Osteocyte (in vitro differentiated cells): ENCODE data around the gene CACNA1H. TPM values are rescaled to one million over a fixed set of nuclear protein-coding genes. Genes with fewer than 3 reads are reported as not detected.
"Not testable (repeated sequence)": the region's sequence is repeated elsewhere in the genome, so short reads cannot be mapped to it uniquely, and the experiment has no call there.

ENCODE experiments used
- DNase-seq: peaks from one replicate; pipeline ENCODE4 v3.0.0; 2021; ENCODE audit warnings: mixed read lengths; ENCODE audit not compliant: unreplicated experiment; ENCODE audit errors: extremely low spot score
- H3K27ac Mint-ChIP-seq: one replicate; pipeline ENCODE4 v1.8.0; 2021; ENCODE audit warnings: mild to moderate bottlenecking, mixed read lengths; ENCODE audit not compliant: unreplicated experiment
- H3K27me3 Mint-ChIP-seq: one replicate; pipeline ENCODE4 v1.8.0; 2021; ENCODE audit warnings: mixed read lengths; ENCODE audit not compliant: unreplicated experiment
- H3K36me3 Mint-ChIP-seq: one replicate; pipeline ENCODE4 v1.8.0; 2021; ENCODE audit warnings: mixed read lengths; ENCODE audit not compliant: unreplicated experiment
- H3K4me1 Mint-ChIP-seq: one replicate; pipeline ENCODE4 v1.8.0; 2021; ENCODE audit warnings: mixed read lengths; ENCODE audit not compliant: unreplicated experiment
- H3K4me3 Mint-ChIP-seq: one replicate; pipeline ENCODE4 v1.8.0; 2021; ENCODE audit warnings: mild to moderate bottlenecking, moderate library complexity, mixed read lengths; ENCODE audit not compliant: unreplicated experiment
- H3K9me3 Mint-ChIP-seq: one replicate; pipeline ENCODE4 v1.8.0; 2021; ENCODE audit warnings: mixed read lengths; ENCODE audit not compliant: unreplicated experiment
- total RNA-seq: library from RNA; stranded (reverse); gene quantifications from 2 replicates; pipeline ENCODE4 v1.2.1, GENCODE V29; 2021
- TF ChIP-seq, protein P1 (sequence below): fragments of 200-600 bp; sonication (generic); IDR thresholded peaks from 2 replicates; pipeline ENCODE4 v1.5.0; 2021; ENCODE audit warnings: antibody characterized with exemption, mild to moderate bottlenecking, moderate library complexity

Gene CACNA1H
- total RNA-seq, 1 donor from 2014 or later, result 21.2 TPM

- Mint-ChIP-seq H3K27ac (no peak overlapping the region), H3K9me3 (no peaks in the 10 kb centered on the region), H3K4me3 (no peak overlapping the region), H3K36me3 (no peaks in the 10 kb centered on the region), H3K27me3 (peaks cover 14% of the 10 kb centered on the region), H3K4me1 (peaks cover 3% of the 10 kb centered on the region)
- DNase-seq, result no peak
- TF ChIP-seq, protein P1, sequence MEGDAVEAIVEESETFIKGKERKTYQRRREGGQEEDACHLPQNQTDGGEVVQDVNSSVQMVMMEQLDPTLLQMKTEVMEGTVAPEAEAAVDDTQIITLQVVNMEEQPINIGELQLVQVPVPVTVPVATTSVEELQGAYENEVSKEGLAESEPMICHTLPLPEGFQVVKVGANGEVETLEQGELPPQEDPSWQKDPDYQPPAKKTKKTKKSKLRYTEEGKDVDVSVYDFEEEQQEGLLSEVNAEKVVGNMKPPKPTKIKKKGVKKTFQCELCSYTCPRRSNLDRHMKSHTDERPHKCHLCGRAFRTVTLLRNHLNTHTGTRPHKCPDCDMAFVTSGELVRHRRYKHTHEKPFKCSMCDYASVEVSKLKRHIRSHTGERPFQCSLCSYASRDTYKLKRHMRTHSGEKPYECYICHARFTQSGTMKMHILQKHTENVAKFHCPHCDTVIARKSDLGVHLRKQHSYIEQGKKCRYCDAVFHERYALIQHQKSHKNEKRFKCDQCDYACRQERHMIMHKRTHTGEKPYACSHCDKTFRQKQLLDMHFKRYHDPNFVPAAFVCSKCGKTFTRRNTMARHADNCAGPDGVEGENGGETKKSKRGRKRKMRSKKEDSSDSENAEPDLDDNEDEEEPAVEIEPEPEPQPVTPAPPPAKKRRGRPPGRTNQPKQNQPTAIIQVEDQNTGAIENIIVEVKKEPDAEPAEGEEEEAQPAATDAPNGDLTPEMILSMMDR, result no peak
Observed at GRCh38 chr16:1263591-1264344, 110.9 kb downstream of the CACNA1H start.

DNA sequence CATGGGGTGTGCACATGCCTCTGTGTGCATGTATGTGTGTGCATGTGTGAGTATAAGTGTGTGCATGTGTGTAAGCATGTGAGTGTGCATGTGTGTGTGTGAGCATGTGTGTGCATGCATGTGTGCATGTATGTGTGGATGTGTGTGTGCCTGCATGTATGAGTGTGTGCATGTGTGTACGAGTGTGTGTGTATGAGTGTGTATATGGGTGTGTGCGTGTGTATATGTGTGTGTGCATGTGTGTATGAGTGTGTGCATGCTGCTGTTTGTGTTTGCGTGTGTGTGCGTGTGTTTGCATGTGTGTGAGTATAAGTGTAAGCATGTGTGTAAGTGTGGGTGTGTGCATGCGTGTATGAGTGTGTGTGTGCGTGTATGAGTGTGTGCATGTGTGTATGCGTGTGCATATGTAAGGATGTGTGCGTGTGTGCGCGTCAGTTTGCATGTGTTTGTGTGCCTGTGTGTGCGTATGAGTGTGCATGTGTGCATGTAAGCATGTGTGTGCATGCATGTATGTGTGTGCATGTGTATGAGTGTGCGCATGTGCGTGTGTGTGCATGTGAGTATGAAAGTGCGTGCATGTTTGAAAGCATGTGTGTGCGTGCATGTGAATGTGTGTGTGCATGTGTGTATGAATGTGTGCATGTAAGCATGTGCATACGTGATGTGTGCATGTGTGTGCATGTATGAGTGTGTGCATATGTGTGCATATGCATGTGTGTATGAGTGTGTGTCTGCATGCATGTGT lies 111.6 kb downstream of the CACNA1H start:
- no peak for DNase-seq
- Mint-ChIP-seq H3K4me1 (no peaks in the 10 kb centered on the region), H3K27me3 (peaks cover 16% of the 10 kb centered on the region), H3K27ac (no peak overlapping the region), H3K36me3 (no peaks in the 10 kb centered on the region), H3K9me3 (no peaks in the 10 kb centered on the region), H3K4me3 (no peak overlapping the region)
- TF ChIP-seq, protein P1, result no peak

- H3K36me3 Mint-ChIP-seq, result no peaks in the 10 kb centered on the region
- no peaks in the 10 kb centered on the region for H3K9me3 Mint-ChIP-seq
Observed at GRCh38 chr16:1265090-1265630, 112.3 kb downstream of the CACNA1H start.

GRCh38 chr16:1265826-1266225 lies 112.9 kb downstream of the CACNA1H start:
- Mint-ChIP-seq H3K36me3 (no peaks in the 10 kb centered on the region), H3K27ac (no peak overlapping the region), H3K27me3 (peaks cover 15% of the 10 kb centered on the region), H3K4me1 (no peaks in the 10 kb centered on the region), H3K9me3 (no peaks in the 10 kb centered on the region), H3K4me3 (no peak overlapping the region)
- TF ChIP-seq, protein P1, result no peak
- no peak for DNase-seq

More at GRCh38 chr16:1265090-1265630, 112.3 kb downstream of the CACNA1H start:
- H3K4me1 Mint-ChIP-seq, result no peaks in the 10 kb centered on the region
- TF ChIP-seq, protein P1, result no peak
- no peak overlapping the region for H3K27ac Mint-ChIP-seq
- no peak overlapping the region for H3K4me3 Mint-ChIP-seq
- no peak for DNase-seq
- peaks cover 16% of the 10 kb centered on the region for H3K27me3 Mint-ChIP-seq

DNA sequence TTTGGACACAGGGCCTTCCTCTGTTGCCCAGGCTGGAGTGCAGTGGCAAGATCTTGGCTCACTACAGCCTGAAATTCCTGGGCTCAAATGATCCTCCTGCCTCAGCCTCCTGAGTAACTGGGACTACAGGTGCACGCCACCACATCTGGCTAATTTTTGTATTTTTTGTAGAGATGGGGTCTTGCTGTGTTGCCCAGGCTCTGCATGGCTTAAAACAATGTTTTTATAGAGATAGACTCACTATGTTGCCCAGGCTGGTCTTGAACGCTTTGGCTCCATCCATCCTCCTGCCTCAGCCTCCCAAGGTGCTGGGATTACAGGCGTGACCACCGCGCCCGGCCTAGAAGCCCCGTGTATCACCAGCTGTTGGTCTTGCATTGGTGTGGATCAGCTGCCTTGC lies 116.5 kb downstream of the CACNA1H start:
- DNase-seq, H3K27ac Mint-ChIP-seq, H3K9me3 Mint-ChIP-seq, H3K36me3 Mint-ChIP-seq, H3K4me3 Mint-ChIP-seq: not testable (repeated sequence)
- peaks cover 11% of the 10 kb centered on the region for H3K27me3 Mint-ChIP-seq
- peaks cover 10% of the 10 kb centered on the region for H3K4me1 Mint-ChIP-seq
